H1 (cell line): Measurements from ENCODE around the gene CAGE1. TPM values are rescaled to one million over a fixed set of nuclear protein-coding genes. Genes with fewer than 3 reads are reported as not detected.

Experiments used
- CTCF ChIA-PET: fragments of 300-600 bp; sonication (Branson Sonifier 250); formaldehyde crosslinking; loops from one replicate; lab custom pipeline; 2021; ENCODE audit not compliant: partially characterized antibody; lab: Charles Lee
- POLR2A ChIA-PET: fragments of 300-600 bp; sonication (Branson Sonifier 250); formaldehyde crosslinking; loops from one replicate; lab custom pipeline; 2021; ENCODE audit warnings: inconsistent platforms; ENCODE audit not compliant: partially characterized antibody; lab: Charles Lee
- DNase-seq, 2 experiments: peaks; one replicate each; pipeline versions ENCODE4 v3.0.0 to v3.0.0-alpha.2; 2010 to 2022; ENCODE audit warnings: low spot score in 2 of 2, low read depth in 1 of 2, mixed read lengths in 1 of 2
- FAIRE-seq: peaks from 2 replicates; lab custom pipeline; 2011; peaks lifted over from hg19 to GRCh38; lab: Jason Lieb, UNC
- H2AFZ ChIP-seq: 2 replicates; pipeline ENCODE4 v1.8.1; 2012; ENCODE audit warnings: low read length, inconsistent platforms
- H2AK5ac ChIP-seq: 2 replicates; pipeline ENCODE4 v1.6.1; 2013; ENCODE audit warnings: low read depth, low read length
- H2BK120ac ChIP-seq: replicated peaks from 2 replicates; pipeline ENCODE3; 2013; ENCODE audit warnings: low read depth, low read length, inconsistent platforms
- H2BK12ac ChIP-seq: 2 replicates; pipeline ENCODE4 v1.6.1; 2013; ENCODE audit warnings: low read depth, low read length
- H2BK15ac ChIP-seq: 2 replicates; pipeline ENCODE4 v1.6.1; 2013; ENCODE audit warnings: low read length
- H2BK20ac ChIP-seq: 2 replicates; pipeline ENCODE4 v1.6.1; 2013; ENCODE audit warnings: low read length
- H2BK5ac ChIP-seq: 2 replicates; pipeline ENCODE4 v1.6.1; 2013; ENCODE audit warnings: low read depth, low read length
- H3K14ac ChIP-seq: 2 replicates; pipeline ENCODE4 v1.6.1; 2013; ENCODE audit warnings: inconsistent platforms; ENCODE audit not compliant: insufficient read length
- H3K18ac ChIP-seq: 2 replicates; pipeline ENCODE4 v1.6.1; 2013; ENCODE audit warnings: low read length; ENCODE audit errors: extremely low read depth
- H3K23ac ChIP-seq: 2 replicates; pipeline ENCODE4 v1.6.1; 2013; ENCODE audit warnings: inconsistent platforms; ENCODE audit not compliant: insufficient read length
- H3K23me2 ChIP-seq: 2 replicates; pipeline ENCODE4 v1.6.1; 2013; ENCODE audit warnings: low read depth, low read length
- H3K27ac ChIP-seq: 2 replicates; pipeline ENCODE4 v1.6.1; 2011; ENCODE audit warnings: low read depth, low read length, inconsistent platforms
- H3K27me3 ChIP-seq, 4 experiments: replicated peaks in 1 of 4; 1 replicate in 1 of 4; 2 replicates in 3 of 4; pipeline versions ENCODE4 v1.6.1 to v1.8.1; 2011 to 2013; ENCODE audit warnings: low read length in 3 of 4, mild to moderate bottlenecking in 3 of 4, inconsistent platforms in 2 of 4, mixed read lengths in 2 of 4, moderate library complexity in 1 of 4; ENCODE audit not compliant: control insufficient read depth in 3 of 4, insufficient read depth in 3 of 4; ENCODE audit errors: extremely low read depth in 1 of 4
- H3K36me3 ChIP-seq, 4 experiments: 2 replicates each; pipeline versions ENCODE4 v1.6.1 to v1.8.1; 2011 to 2013; ENCODE audit warnings: mild to moderate bottlenecking in 4 of 4, low read length in 3 of 4, moderate library complexity in 2 of 4, control low read depth in 1 of 4, inconsistent platforms in 1 of 4; ENCODE audit not compliant: insufficient read depth in 4 of 4, control insufficient read depth in 2 of 4
- H3K4ac ChIP-seq: replicated peaks from 2 replicates; pipeline ENCODE3; 2013; ENCODE audit warnings: low read length, low read depth, mixed read lengths, inconsistent platforms; ENCODE audit not compliant: insufficient read length
- H3K4me1 ChIP-seq, 4 experiments: replicated peaks in 1 of 4; 1 replicate in 1 of 4; 2 replicates in 3 of 4; pipeline versions ENCODE4 v1.6.1 to v1.8.1; 2011 to 2013; ENCODE audit warnings: low read length in 3 of 4, inconsistent platforms in 2 of 4, mixed read lengths in 1 of 4; ENCODE audit not compliant: insufficient read depth in 4 of 4, control insufficient read depth in 3 of 4
- H3K4me2 ChIP-seq, 2 experiments: 2 replicates each; pipeline versions ENCODE4 v1.6.1 to v1.8.1; 2011 to 2013; ENCODE audit warnings: low read depth in 2 of 2, low read length in 2 of 2, control low read depth in 1 of 2, inconsistent platforms in 1 of 2, mild to moderate bottlenecking in 1 of 2; ENCODE audit not compliant: insufficient read depth in 1 of 2
- H3K4me3 ChIP-seq, 4 experiments: fragments of 200-600, 300-600 bp in 1 of 4; sonication (generic), shearing (Covaris generic), sonication (Bioruptor Twin) in 1 of 4; 2 replicates each; pipeline versions ENCODE4 v1.5.1 to v1.8.1; 2011 to 2016; ENCODE audit warnings: low read length in 4 of 4, low read depth in 3 of 4, control low read depth in 2 of 4, inconsistent platforms in 2 of 4, mild to moderate bottlenecking in 2 of 4, mixed read lengths in 1 of 4, moderate library complexity in 1 of 4; ENCODE audit not compliant: insufficient read depth in 2 of 4; ENCODE audit errors: extremely low read depth in 1 of 4
- H3K56ac ChIP-seq: replicated peaks from 2 replicates; pipeline ENCODE3; 2013; ENCODE audit warnings: low read depth, mild to moderate bottlenecking, mixed read lengths, low read length, inconsistent platforms; ENCODE audit not compliant: insufficient read length
- H3K79me1 ChIP-seq: 2 replicates; pipeline ENCODE4 v1.6.1; 2013; ENCODE audit warnings: low read depth, low read length, control low read depth
- H3K79me2 ChIP-seq, 2 experiments: 2 replicates each; pipeline versions ENCODE4 v1.6.1 to v1.8.1; 2012 to 2013; ENCODE audit warnings: low read length in 2 of 2, mild to moderate bottlenecking in 2 of 2, inconsistent platforms in 1 of 2; ENCODE audit not compliant: insufficient read depth in 2 of 2, control insufficient read depth in 1 of 2
- H3K9ac ChIP-seq, 4 experiments: replicated peaks in 1 of 4; 1 replicate in 1 of 4; 2 replicates in 3 of 4; pipeline versions ENCODE4 v1.6.1 to v1.8.1; 2011 to 2013; ENCODE audit warnings: low read depth in 3 of 4, low read length in 3 of 4, control low read depth in 2 of 4, mild to moderate bottlenecking in 2 of 4, moderate library complexity in 2 of 4, inconsistent platforms in 1 of 4; ENCODE audit errors: extremely low read depth in 1 of 4
- H3K9me3 ChIP-seq, 2 experiments: 2 replicates each; pipeline versions ENCODE4 v1.6.1 to v1.8.1; 2012 to 2013; ENCODE audit warnings: mild to moderate bottlenecking in 2 of 2, moderate library complexity in 2 of 2, control low read depth in 1 of 2, inconsistent platforms in 1 of 2, low read depth in 1 of 2, low read length in 1 of 2, mixed read lengths in 1 of 2; ENCODE audit not compliant: insufficient read depth in 2 of 2
- H4K20me1 ChIP-seq, 2 experiments: replicated peaks in 1 of 2; 2 replicates each; pipeline versions ENCODE3 to v1.8.1; 2011 to 2013; ENCODE audit warnings: inconsistent platforms in 2 of 2, low read length in 2 of 2, mild to moderate bottlenecking in 1 of 2; ENCODE audit not compliant: insufficient read depth in 2 of 2, control insufficient read depth in 1 of 2
- H4K5ac ChIP-seq: 2 replicates; pipeline ENCODE4 v1.6.1; 2013; ENCODE audit warnings: low read length, low read depth, mixed read lengths, inconsistent platforms; ENCODE audit not compliant: insufficient read length
- H4K8ac ChIP-seq: 2 replicates; pipeline ENCODE4 v1.8.0; 2013; ENCODE audit warnings: mild to moderate bottlenecking, moderate library complexity, low read length, inconsistent platforms; ENCODE audit not compliant: insufficient read depth; ENCODE audit errors: extremely low read depth
- H4K91ac ChIP-seq: replicated peaks from 2 replicates; pipeline ENCODE3; 2013; ENCODE audit warnings: low read length, mixed read lengths, inconsistent platforms; ENCODE audit not compliant: insufficient read length
- ASH2L ChIP-seq: fragments of 200-600, 300-600 bp; sonication (generic); IDR thresholded peaks from one replicate; pipeline ENCODE4 v1.7.1; 2017; ENCODE audit warnings: low read length
- ATF2 ChIP-seq: IDR thresholded peaks from 2 replicates; pipeline ENCODE4 v1.6.1; 2012; ENCODE audit warnings: low read length, inconsistent platforms
- BCL11A ChIP-seq, 2 experiments: IDR thresholded peaks; one replicate each; pipeline ENCODE4 v1.6.1; 2011; ENCODE audit warnings: low read depth in 2 of 2, low read length in 2 of 2, mild to moderate bottlenecking in 2 of 2
- CHD2 ChIP-seq: IDR thresholded peaks from 2 replicates; pipeline ENCODE4 v1.6.1; 2012; ENCODE audit warnings: low read length, improper control_type of control experiment
- CTBP2 ChIP-seq: IDR thresholded peaks from 2 replicates; pipeline ENCODE4 v1.7.0; 2011; ENCODE audit warnings: borderline replicate concordance, mild to moderate bottlenecking, moderate library complexity, mixed read lengths, low read length; ENCODE audit not compliant: insufficient read depth, insufficient read length
- FOSL1 ChIP-seq: IDR thresholded peaks from 2 replicates; pipeline ENCODE4 v1.6.1; 2011; ENCODE audit warnings: mild to moderate bottlenecking, low read depth, low read length, moderate library complexity; ENCODE audit not compliant: insufficient read depth
- JUND ChIP-seq: IDR thresholded peaks from 2 replicates; pipeline ENCODE4 v1.6.1; 2011; ENCODE audit warnings: mild to moderate bottlenecking, improper control_type of control experiment, low read length
- MAX ChIP-seq: IDR thresholded peaks from 2 replicates; pipeline ENCODE4 v1.6.1; 2012; ENCODE audit warnings: inconsistent platforms
- POU5F1 ChIP-seq: IDR thresholded peaks from 2 replicates; pipeline ENCODE4 v1.6.1; 2011; ENCODE audit warnings: low read depth, mild to moderate bottlenecking, low read length, moderate library complexity
- RAD21 ChIP-seq, 2 experiments: IDR thresholded peaks in 1 of 2; conservative IDR thresholded peaks in 1 of 2; 2 replicates each; pipeline ENCODE4 v1.6.1; 2011; ENCODE audit warnings: low read depth in 2 of 2, low read length in 2 of 2, improper control_type of control experiment in 1 of 2, inconsistent platforms in 1 of 2, mild to moderate bottlenecking in 1 of 2, moderate library complexity in 1 of 2
- SAP30 ChIP-seq: fragments of 300-600 bp; sonication (generic); IDR thresholded peaks from 2 replicates; pipeline ENCODE4 v1.7.1; 2012; ENCODE audit warnings: low read length, moderate library complexity, mild to moderate bottlenecking, inconsistent platforms; ENCODE audit not compliant: insufficient read depth, insufficient replicate concordance
- TAF1 ChIP-seq: IDR thresholded peaks from 2 replicates; pipeline ENCODE4 v1.6.1; 2011; ENCODE audit warnings: mild to moderate bottlenecking, low read depth, low read length
- WGBS, 2 experiments: shearing (Covaris generic) in 1 of 2; methylation state at CpG; one replicate each; pipeline versions ENCODE4 v1.1.6 to v1.1.7; 2013 to 2015; ENCODE audit warnings: low lambda C conversion rate in 2 of 2, mixed read lengths in 2 of 2, inconsistent platforms in 1 of 2, low coverage in 1 of 2, missing lambda C conversion rate in 1 of 2; ENCODE audit not compliant: insufficient replicate concordance in 2 of 2, insufficient coverage in 1 of 2, insufficient read length in 1 of 2; ENCODE audit errors: extremely low coverage in 1 of 2, missing lambda C conversion rate in 1 of 2; 5-methylcytosine and 5-hydroxymethylcytosine counted together
- polyA plus RNA-seq, 7 experiments: library from polyadenylated mRNA; depleted of rRNA in 3 of 7; stranded (reverse) in 5 of 7; unstranded in 2 of 7; fragments of >200 nt in 5 of 7; fragments of 200-250 nt in 2 of 7; gene quantifications; 1 replicate in 5 of 7; 2 replicates in 1 of 7; 4 replicates in 1 of 7; pipeline versions ENCODE4 v1.2.1 to v1.2.3, GENCODE V29; 2011 to 2013; ENCODE audit warnings: missing spikeins in 2 of 7, mixed read lengths in 2 of 7
- total RNA-seq: library from RNA; stranded (reverse); fragmentation: NEBNext Ultra II Directional; extraction: Animal tissue kit (Norgen Biotek cat#: 25700); gene quantifications from 2 replicates; pipeline ENCODE4 v1.2.1, GENCODE V29; 2021

CAGE1 gene
- total and polyA plus RNA-seq, 2 of the 8 experiments (the other 6 are each of a cell fraction or from before 2014, with no cell fraction given) = 0.09 TPM; not detected in 1

DNA sequence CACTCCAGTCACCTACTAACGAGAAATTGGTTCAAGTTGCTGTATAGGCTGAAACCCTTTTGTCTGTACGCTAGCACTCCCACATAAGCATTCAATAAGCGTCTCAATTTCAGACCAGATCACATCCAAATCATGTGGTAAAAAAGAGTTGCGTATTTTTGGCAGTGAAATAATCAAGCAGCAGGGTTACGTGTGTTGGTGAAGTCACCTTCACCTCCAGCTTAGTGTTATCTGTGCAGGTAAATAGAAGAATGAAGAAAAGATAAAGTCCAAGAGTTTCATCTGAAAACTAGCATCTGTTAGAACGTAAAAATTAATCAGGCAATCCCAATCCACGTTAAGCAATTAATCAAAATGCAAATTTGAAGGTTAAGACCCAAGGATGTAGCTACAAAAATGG, 87.8 kb downstream of the CAGE1 start:
- H2AK5ac ChIP-seq = no peak overlapping the region
- no peak overlapping the region for H4K8ac ChIP-seq
- no peak overlapping the region for H3K18ac ChIP-seq
- TF ChIP-seq POU5F1 (no peak), SAP30 (no peak), TAF1 (no peak), JUND (no peak), ASH2L (no peak), CTBP2 (no peak), ATF2 (no peak), CHD2 (no peak), RAD21 (IDR thresholded peaks at IDR 0.05 in 1 of 2, conservative IDR thresholded peaks at IDR 0.05 in 1 of 2; ENCODE audit: low read depth in 2 of 2, low read length in 2 of 2) (no peak), MAX (no peak), FOSL1 (no peak), BCL11A (IDR thresholded peaks at IDR 0.05; ENCODE audit: low read depth in 2 of 2, low read length in 2 of 2) (no peak)
- H4K20me1 ChIP-seq = peaks cover 3 to 6% of the 10 kb centered on the region in 2 experiments
- no peak overlapping the region for H3K56ac ChIP-seq
- H4K91ac ChIP-seq = no peak overlapping the region
- no peak overlapping the region for H3K4me3 ChIP-seq
- H2BK120ac ChIP-seq = no peak overlapping the region
- no peak overlapping the region for H2BK20ac ChIP-seq
- no peaks in the 10 kb centered on the region for H3K4me1 ChIP-seq
- no peaks in the 10 kb centered on the region for H3K9me3 ChIP-seq
- H3K14ac ChIP-seq = no peak overlapping the region
- H3K4me2 ChIP-seq = no peak overlapping the region
- no peak for FAIRE-seq
- H3K23me2 ChIP-seq = no peaks in the 10 kb centered on the region
- ChIA-PET POLR2A (interaction anchor here (0.6 to 1.5 kb wide), 3 partner anchors 10 to 870 kb away, joined by 4 to 5 read pairs (median 4); no protein-coding TSS in a partner anchor), CTCF (interaction anchor here (1.2 kb wide), 1 partner anchor 23 kb away, joined by 3 read pairs; no protein-coding TSS in a partner anchor)
- WGBS, 2 experiments = 78% methylated on average over 7 of the region's 7 CpGs; no CpG with 5 or more reads in 1 of the 2 experiments
- peaks cover 0 to 9% of the 10 kb centered on the region in 2 experiments; a peak in 1 of 4 replicates for H3K79me2 ChIP-seq
- no peak for DNase-seq
- H2BK15ac ChIP-seq = no peak overlapping the region
- H4K5ac ChIP-seq = no peak overlapping the region
- H3K27ac ChIP-seq = no peak overlapping the region
- H3K23ac ChIP-seq = no peak overlapping the region
- peaks cover 23 to 80% (median 54%) of the 10 kb centered on the region in 4 experiments for H3K36me3 ChIP-seq
- no peak overlapping the region for H2AFZ ChIP-seq
- no peak overlapping the region for H3K9ac ChIP-seq
- no peaks in the 10 kb centered on the region for H3K27me3 ChIP-seq
- no peak overlapping the region for H2BK12ac ChIP-seq
- 0 out of 2 replicates have a peak, but pooled peaks cover 3% of the 10 kb centered on the region for H3K79me1 ChIP-seq
- H2BK5ac ChIP-seq = no peak overlapping the region
- H3K4ac ChIP-seq = no peak overlapping the region
